Measurements from ENCODE around the gene TMEM187.
A peak's percentile ranks its signal among the peaks of the same experiment; 100 is the strongest.

The TMEM187 gene

DNA sequence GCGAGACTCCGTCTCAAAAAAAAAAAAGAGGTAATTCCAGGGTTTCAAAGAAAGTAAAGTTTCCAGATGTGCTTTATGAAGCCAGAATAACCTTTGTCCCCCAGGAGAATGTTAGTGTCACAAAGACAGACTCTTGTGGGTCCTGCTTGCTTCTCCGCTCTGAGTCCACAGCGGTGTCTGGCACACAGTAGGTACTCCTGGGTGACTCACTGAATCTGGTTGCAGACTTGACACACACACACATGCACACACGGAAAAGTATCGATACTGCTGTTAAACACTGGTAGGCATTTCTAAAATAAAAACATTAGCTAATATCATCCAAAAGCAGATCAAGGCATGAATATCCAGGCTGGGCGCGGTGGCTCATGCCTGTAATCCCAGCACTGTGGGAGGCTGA lies 22.9 kb downstream of the TMEM187 start:
- intact Hi-C loops (cut with DNase I; ENCODE audit: low total_unique reads) = no loop called here
- no peaks in the 10 kb centered on the region for H3K4me1 ChIP-seq
- H3K36me3 ChIP-seq = no peaks in the 10 kb centered on the region
- no peak for TF ChIP-seq CTCF (IDR thresholded peaks at IDR 0.05)
- DNase-seq = no peak
- H3K27ac ChIP-seq = no peak overlapping the region
- H3K9me3 ChIP-seq = no peaks in the 10 kb centered on the region
- H3K27me3 ChIP-seq = no peaks in the 10 kb centered on the region
- H3K4me3 ChIP-seq = no peak overlapping the region

DNA sequence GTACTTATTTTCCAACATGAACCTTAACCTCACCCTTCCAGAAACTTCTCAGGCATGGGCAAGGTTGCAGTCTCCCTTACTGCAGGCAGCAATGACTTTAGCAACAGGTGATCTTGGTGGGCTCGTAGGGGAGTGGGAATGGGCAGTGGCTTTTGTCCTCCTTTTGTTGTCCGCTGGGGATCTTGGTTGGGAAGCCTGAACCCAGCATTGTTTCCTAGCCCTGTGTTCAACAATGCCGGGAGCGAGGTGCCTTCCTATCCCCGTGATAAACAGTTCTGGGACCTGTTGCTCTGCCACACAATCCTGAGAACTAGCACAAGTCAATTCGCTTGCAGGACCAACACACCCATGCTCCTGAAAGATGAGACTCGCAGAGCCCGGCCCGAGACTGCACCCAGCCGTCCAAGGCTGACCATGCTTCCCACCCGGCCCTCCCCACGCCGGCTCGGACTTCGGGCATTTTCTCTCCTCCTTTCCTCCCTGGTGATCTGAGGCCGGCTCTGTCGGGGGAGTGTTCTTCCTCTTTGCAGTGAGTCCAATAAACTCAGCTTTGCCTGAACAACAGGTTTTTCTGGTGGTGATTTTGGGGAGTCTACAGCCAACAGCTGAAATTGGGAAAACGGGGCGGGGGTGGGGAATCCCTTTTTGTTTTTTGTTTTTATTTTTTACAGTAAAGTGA lies 26.9 kb downstream of the TMEM187 start:
- no peak for DNase-seq
- Histone ChIP-seq H3K27ac (no peak overlapping the region), H3K4me1 (no peaks in the 10 kb centered on the region), H3K4me3 (no peak overlapping the region), H3K36me3 (no peaks in the 10 kb centered on the region), H3K9me3 (no peaks in the 10 kb centered on the region), H3K27me3 (no peaks in the 10 kb centered on the region)
- intact Hi-C loops (cut with DNase I; ENCODE audit: low total_unique reads) = no loop called here
- TF ChIP-seq CTCF (IDR thresholded peaks at IDR 0.05) = no peak

DNA sequence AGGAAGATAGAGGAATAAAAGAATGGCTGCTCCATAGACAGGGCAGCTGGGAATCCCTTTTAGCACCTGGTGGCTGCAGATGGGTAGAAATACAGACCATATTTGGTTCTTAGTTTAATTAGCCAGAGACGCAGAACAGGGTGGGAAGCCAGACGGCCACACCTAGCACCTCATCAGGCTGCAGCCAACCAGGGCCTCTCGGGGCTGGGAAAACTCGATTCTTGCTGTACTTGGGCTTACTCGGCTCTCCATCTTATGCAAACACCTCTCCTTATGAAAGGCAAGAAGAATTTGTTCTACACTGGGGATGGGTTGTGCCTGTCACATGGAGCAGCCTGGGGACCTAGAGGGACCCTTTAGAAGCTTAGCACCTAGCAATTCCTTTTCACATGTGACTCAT lies 27.5 kb downstream of the TMEM187 start:
- Histone ChIP-seq H3K4me3 (no peak overlapping the region), H3K27me3 (no peaks in the 10 kb centered on the region), H3K9me3 (no peaks in the 10 kb centered on the region), H3K4me1 (no peaks in the 10 kb centered on the region), H3K36me3 (no peaks in the 10 kb centered on the region), H3K27ac (no peak overlapping the region)
- no peak for DNase-seq
- intact Hi-C loops (cut with DNase I; ENCODE audit: low total_unique reads) = no loop called here
- TF ChIP-seq CTCF (IDR thresholded peaks at IDR 0.05) = no peak

- no peaks in the 10 kb centered on the region for H3K36me3 ChIP-seq
- peak in 1 of 2 donors; percentile 31 for DNase-seq
- no peaks in the 10 kb centered on the region for H3K27me3 ChIP-seq
- no peak overlapping the region for H3K4me3 ChIP-seq
- intact Hi-C loops (cut with DNase I; ENCODE audit: low total_unique reads) = no loop called here
- TF ChIP-seq CTCF (IDR thresholded peaks at IDR 0.05) = no peak
- H3K4me1 ChIP-seq = no peaks in the 10 kb centered on the region
- H3K27ac ChIP-seq = no peak overlapping the region
- no peaks in the 10 kb centered on the region for H3K9me3 ChIP-seq
Measured at GRCh38 chrX:154002215-154002719, 29.7 kb downstream of the TMEM187 start.

DNA sequence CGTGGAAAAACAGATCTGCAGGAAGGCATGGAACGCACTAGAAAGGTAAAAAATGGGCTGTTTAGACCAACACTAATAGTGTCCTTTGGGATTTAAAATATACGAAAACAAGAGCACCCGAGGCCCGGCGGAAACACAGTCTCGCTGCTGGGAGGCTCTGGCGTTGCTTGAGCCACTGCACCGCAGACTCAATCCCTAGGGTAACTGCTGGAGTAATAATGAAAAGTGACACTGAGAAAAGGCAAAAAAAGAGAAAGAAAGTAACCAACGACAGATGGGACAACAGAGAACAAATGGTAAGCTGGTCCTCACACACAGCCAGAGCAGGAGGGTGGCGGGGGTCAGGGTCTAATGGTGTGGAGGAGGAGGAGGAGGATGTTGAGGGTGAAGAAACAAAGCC lies 31.8 kb downstream of the TMEM187 start:
- Histone ChIP-seq H3K4me3 (no peak overlapping the region), H3K27me3 (no peaks in the 10 kb centered on the region), H3K27ac (no peak overlapping the region), H3K9me3 (no peaks in the 10 kb centered on the region), H3K4me1 (no peaks in the 10 kb centered on the region), H3K36me3 (no peaks in the 10 kb centered on the region)
- intact Hi-C loops (cut with DNase I; ENCODE audit: low total_unique reads) = no loop called here
- no peak for DNase-seq
- TF ChIP-seq CTCF (IDR thresholded peaks at IDR 0.05) = no peak

All from tibial artery (tissue), 4 donors.